Stimulated activated CD4-positive, alpha-beta T cell treated with anti-CD3 and anti-CD28 coated beads, TNF-alpha, amount 100 ng/mL, for 48 hours (primary cell): ENCODE data around the gene PRMT7.

Experiments used
- DNase-seq, 3 donors: peaks; one replicate each; pipeline ENCODE4 v3.0.0-alpha.2; 2020; ENCODE audit warnings: low read depth in 3 of 3

The PRMT7 gene

DNA sequence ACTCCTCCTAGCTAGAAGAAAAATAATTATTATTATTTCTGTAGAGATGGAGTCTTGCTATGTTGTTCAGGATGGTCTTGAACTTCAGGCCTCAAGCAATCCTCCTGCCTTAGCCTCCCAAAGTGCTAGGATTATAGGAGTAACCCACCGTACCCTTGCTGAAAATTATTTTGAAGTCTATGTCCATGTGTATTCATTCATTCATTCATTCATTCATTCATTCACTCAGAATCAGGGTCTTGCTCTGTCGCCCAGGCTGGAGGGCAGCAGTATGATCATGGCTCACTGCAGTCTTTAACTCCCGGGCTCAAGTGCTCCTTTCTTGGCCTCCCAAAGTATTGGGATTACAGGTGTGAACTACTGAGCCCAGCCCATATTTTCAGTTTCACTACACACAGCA, 4.2 kb upstream of the PRMT7 start:
- no peak for DNase-seq

DNA sequence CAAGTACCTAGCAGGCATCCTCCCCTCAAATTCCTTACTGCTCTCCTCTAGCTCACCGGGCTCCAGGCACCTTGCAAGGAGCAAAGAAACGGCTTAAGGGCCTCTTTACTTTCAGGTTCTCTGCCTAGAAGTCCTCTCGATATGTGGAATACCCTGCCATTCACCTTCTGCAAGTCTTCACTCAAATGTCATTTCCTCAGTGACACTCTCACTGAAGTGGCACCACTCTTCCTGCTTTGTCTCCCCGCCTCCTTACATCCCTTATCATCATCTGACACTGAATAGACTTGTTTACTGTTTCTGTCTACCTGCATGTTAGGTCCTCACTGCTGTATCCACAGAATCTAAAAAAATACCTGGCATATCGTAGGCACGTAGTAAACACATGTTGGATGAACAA, 1.0 kb upstream of the PRMT7 start:
- no peak for DNase-seq

DNA sequence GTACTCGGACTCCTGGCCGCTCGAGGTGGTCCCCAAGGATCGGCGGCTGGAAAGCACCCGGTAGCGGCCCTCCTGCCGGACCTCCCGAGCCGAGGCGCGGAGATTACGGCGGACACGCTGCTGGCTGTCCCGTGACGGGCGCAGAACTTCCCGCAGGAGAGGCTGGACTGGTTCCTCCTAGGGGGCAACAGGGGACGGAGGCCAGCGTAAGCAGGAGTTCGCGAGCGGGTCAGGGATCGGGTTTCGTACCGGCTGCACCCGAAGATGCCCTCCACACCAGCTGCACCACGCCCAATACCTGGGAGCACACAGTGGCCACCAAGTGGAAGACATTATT, 414 bp upstream of the PRMT7 start:
- DNase-seq = no peak

DNA sequence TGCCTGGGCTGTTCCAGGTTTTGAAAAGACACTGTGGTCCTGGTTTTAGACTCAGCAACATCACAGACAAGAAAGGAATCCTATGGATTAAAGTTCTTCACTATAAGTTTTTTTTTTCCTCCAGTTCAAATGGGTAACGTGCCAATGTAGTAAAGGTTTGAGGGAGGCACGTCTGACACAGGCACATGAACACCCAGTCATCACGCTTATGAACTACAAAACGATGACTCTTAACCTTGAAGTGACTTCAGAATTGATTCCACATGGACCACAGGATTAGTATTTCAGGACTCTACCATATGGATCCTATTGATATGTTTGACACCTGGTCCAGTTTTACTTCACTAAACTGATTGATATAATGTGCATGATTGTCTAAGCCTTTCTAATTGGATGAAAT, 2.3 kb downstream of the PRMT7 start:
- DNase-seq = no peak

DNA sequence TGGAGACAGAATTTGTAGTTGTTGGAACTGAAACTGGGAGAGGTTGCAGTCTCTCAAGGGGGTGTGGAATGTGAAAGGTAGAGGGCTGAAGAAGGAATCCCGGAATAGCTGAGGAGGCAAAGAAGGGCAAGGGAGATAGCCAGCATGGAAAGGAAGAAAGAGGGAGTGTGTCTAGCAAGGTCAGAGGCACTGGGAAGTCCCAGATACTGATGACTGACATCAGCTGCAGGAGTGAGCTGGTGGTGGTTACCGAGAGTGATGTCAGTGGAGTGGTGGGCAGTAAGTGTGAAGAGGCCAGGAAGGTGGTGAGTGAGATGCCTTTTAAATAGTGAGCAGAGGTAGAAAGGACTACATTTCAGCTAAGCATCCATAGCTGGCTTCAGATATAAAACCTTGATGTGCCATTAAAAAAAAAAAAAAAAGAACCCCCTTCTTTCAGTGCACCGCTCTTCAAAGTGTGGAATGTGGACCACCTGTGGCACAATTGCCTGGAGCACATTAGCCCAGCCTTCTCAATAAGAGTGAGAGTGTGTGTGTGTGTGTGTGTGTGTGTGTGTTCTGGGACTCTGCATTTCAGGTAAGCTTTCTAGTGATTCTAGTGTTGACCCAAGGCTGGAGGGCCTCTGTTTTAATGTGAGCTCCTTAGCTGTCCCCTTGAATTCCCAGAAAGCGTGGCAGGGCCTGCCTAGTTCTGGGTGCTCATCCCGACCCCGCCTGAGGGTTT, 8.5 kb downstream of the PRMT7 start:
- peak; percentile 19 to 49 (median 37) for DNase-seq

DNA sequence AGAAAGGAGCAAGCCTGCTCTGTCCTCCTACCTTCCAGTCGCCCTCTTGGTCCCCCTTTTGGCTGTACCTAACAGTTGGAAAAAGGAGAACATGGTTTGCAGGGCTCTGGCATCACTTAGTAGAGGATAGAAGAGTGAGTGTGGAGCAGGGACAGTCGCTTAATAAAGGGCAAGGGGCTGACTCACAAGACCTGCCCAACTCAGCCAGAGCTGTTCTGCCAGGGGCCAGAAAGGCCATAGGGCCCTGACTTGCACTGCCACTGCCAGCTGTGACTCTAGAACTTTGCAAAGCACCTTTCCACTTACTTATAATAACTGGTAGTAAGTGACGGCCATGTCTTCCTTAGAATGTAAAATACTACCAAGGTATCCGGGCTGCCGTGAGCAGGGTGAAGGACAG, 13.5 kb downstream of the PRMT7 start:
- DNase-seq = no peak

DNA sequence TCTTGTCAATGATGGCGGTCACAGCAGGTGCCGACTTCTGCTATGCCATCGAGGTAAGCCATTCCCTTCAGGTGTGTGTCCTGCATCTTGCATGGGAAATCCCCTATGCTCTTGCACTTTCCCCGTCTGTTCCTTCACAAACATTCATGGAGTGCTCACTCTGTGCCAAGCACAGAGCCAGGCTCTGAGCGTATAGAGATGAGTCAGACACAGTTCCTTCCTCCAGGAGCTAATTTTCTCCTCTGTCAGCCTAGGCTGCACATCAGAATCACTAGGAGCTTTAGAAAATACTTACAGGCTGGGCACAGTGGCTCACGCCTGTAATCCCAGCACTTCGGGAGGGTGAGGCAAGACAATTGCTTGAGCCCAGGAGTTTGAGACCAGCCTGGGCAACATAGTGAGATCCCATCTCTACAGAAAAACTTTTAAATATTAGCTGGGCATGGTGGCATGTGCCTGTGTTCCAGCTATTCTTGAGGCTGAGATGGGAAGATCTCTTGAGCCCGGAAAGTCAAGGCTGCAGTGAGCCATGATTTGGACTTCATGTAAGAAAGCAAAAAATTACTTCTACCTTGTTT, 14.1 kb downstream of the PRMT7 start:
- DNase-seq = no peak

DNA sequence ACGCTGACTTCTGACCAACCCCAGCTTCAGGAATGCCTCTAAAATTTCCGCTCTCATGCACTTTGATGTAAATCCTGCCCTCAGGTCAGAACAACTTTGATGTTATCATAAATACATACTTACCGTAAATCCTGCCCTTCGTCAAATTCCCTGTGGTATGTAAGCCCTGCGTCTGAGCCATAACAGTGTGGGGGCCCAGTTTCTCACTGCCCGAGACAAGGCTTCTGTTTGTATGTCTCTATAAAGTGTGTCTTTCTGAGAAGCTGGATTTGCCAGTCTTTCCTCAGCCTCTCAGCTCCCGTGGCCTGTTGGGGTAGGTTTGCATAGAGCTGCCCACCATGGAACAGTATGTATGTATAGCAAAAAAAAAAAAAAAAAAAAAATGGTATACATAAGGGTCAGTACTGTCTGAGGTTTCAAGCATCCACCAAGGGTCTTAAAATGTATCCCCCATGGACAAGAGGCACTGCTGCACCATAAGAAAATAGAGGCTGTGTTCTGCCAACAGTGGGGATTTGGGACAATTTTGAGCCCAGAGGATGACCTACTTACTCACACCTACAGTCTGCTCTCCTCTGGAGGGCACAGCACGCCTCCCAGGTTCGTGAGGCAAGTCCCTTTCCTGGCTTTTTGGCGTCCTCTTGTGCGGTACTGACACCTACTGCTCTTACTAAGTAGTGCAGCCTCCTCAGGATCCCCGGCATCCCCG, 17.5 kb downstream of the PRMT7 start:
- DNase-seq = peak; percentile 61 to 72 (median 66)

DNA sequence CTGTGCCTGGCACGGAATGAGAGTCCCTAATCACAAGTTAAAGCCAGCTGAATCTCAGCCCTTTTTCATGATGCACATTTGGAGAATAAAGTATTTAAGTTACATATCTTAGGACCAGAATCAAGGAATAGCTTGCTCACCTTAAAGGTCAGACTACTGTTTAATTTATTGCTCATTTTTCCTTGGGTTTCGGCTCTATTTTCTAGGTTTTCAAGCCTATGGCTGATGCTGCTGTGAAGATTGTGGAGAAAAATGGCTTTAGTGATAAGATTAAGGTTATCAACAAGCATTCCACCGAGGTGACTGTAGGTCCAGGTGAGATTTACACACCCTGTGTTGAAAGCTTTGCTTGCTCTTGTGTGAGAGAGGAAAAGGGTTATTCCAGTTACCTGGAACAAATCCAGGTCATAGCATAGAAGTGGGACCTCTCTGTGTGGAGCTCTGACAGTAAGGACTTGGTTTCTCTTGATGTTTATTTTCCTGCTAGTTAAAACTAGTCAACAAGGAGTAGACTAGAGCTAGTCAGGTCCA, 18.1 kb downstream of the PRMT7 start:
- no peak for DNase-seq

DNA sequence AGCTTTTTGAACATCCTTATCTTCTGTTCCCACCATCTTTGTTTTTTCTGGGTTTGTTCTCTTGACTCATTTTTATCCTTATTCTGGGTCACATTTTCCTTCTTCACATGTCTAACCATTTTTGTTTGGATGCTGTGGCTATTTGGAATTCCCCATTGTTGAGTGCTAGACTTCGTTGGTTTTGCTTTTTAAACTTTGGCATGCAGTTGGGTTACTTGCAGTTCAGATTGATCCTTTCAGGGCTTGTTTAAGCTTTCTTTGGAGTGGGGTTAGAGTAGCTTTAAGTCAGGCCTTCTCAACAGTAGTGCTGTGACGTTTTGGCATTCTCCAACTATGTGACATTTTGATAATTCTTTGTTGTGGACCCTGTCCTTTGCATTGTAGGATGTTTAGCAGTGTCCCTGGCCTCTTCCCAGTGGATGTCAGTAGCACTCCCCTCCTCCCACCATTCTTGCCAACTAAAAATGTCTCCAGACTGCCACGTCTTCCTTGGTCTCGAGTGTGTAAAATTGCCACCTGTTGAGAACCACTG, 21.1 kb downstream of the PRMT7 start:
- DNase-seq = no peak

DNA sequence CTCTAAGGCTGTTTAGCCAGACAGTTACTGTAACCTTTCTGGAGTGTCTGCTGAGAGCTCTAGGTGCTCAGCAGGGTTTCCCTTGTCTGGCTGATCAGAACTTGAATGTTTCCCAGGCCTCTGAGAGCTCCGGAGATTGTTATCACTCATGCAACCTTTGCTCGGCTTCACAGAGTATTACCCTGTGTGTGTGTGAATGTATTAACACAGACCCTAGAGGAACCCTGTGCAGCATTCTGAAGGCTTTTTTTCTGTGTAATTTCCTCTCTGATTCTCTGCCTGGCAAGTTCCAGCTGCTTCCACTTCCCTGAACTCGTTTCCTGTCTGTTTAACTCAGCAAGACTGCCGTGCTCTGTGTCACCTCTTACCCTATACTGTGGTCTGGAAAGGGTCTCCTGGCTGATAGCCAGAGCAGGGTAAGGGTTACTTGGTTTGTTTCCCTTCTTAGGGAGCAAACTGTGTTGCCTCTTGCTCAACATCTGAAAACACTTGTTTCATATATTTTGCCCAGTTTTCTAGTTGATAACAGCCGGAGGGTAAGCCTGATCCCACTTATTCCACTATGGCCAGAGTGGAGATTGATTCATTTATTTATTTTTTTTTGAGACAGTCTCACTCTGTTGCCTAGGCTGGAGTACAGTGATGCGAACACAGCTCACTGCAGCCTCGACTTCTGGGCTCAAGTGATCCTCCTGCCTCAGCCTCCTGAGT, 21.7 kb downstream of the PRMT7 start:
- no peak for DNase-seq

DNA sequence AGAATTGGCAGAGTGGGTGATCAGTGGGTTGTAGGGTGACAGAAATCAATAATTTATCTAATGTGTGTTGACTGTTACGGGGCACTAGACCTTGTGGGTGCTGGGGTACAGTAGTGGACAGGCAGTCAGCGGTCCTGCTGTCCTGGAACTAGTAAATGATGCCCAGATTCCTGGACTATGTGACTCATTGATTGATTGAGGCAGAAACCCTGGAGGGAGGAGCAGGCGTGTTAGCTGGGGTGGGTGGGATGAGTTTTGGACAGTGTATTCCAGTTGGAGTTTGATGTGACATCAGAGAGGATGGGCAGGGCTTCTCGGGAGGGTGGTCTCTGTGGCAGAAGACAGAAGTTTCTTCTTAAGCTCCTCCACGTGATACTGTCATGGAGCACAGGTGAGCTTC, 24.4 kb downstream of the PRMT7 start:
- DNase-seq = no peak

DNA sequence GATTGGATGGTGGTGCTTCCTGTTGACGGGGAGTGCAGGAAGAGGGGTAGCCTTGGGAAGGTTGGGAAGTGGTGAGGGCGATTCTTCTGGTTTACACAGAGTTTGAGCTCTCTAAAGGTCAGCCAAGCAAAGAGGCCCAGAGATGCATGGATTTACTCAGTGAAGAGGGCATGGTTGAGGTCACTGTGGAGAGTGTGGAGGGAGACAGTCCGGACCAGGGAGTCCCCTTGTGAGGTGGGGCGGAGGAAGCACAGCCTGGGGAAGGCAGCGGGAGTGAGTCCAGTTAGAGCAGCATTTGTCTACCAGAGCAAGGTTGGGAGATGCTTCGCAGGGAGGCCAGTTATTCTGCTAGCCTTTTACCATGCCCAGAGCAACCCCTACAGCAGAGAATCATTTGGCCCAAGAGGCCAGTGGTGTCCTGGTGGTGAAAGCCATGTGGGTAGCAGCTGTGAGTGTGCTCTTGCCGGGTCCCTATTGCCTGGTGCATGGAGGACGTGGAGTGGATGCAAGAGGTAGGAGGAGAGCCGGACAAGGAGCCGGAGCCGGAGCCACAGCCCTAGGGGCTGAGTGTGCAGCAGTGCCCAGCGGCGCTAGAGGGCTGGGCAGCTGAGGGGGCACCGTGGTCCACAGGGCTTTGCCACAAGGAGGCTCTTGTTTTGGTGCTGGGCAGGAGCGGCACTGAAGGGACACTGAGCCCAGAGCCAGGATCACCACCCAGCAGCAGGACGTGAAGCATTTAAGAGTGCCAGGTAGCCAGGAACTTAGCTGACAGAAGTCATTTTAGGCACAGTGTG, 27.7 kb downstream of the PRMT7 start:
- DNase-seq = no peak

DNA sequence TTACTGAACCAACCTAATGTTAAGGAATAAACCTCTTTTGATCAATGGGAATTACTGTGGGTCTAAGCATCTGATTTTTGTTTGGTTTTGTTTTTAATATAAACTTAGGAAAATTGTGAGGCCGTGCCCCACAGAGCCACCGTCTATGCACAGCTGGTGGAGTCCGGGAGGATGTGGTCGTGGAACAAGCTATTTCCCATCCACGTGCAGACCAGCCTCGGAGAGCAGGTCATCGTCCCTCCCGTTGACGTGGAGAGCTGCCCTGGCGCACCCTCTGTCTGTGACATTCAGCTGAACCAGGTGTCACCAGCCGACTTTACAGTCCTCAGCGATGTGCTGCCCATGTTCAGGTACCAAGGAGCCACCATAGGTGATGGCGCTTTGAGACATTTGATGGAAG, 28.4 kb downstream of the PRMT7 start:
- DNase-seq = no peak

DNA sequence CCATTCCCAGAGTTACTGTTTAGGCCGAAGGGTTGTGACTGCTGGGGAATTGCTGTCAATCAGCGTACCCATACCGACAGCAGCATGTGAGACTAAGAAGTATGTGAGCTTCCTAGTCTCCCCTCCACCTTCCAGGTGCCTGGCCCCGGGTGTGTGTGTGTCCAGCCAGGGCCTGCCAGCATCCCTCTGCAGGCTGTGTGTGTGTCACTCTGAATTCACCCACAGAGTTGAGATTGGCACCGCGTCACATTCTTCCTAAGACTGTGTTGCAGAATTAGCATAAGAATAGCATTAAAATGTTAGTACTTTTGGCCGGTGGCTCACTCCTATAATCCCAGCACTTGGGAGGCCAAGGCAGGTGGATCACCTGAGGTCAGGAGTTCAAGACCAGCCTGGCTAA, 31.8 kb downstream of the PRMT7 start:
- DNase-seq = no peak

DNA sequence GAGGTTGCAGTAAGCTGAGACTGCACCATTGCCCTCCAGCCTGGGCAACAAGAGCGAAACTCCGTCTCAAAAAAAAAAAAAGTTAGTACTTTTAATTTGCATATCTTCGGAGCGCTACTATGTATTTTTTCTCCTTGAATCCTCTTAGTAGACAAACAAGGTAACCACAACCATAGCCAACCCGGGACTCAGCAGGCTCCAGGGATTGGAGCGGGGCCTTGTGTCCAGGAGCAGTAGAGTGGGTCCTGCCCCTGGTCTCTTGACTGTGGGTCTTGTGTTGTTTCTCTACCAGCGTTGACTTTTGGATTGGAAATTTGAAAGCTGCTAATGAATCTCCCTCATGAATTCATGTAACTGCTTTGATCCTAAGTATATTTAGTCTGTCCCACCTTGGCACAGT, 32.3 kb downstream of the PRMT7 start:
- DNase-seq = no peak

DNA sequence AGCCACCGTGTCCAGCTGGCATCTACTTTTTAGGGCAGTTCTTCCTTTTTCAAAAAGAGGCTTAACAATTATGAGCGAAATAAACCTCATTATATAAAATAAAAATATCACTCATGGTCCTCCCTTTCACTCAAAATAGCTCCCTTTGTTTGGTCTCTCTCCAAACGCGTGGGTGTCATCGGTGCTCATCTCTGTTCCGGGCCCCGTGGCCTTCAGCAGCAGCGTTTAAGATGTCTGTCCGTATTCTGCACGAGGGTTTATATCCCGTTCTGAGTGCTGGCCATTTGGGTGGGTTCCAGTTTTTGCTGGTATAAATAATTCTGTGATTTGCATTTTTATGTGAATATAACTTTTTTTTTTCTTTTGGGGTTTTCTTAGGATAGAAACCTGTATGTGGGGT, 33.4 kb downstream of the PRMT7 start:
- DNase-seq = no peak

DNA sequence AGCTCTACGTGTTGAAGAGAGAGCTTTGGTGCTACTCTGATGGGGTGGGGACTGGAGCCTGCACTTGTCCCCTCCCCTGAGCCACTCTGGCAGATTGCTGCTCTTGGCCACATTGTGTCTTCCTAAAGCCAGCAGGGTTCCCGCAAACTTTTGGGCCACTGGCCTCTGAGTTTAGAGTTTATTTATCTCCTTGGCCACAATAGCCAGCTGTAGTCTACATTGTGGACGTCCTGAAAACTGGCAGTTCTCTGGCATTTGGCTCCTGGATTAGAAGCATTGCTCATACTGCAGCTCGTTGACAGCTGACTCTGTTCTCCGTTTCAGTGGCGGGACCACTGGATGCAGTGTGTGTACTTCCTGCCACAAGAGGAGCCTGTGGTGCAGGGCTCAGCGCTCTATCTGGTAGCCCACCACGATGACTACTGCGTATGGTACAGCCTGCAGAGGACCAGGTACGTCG, 34.6 kb downstream of the PRMT7 start:
- no peak for DNase-seq

DNA sequence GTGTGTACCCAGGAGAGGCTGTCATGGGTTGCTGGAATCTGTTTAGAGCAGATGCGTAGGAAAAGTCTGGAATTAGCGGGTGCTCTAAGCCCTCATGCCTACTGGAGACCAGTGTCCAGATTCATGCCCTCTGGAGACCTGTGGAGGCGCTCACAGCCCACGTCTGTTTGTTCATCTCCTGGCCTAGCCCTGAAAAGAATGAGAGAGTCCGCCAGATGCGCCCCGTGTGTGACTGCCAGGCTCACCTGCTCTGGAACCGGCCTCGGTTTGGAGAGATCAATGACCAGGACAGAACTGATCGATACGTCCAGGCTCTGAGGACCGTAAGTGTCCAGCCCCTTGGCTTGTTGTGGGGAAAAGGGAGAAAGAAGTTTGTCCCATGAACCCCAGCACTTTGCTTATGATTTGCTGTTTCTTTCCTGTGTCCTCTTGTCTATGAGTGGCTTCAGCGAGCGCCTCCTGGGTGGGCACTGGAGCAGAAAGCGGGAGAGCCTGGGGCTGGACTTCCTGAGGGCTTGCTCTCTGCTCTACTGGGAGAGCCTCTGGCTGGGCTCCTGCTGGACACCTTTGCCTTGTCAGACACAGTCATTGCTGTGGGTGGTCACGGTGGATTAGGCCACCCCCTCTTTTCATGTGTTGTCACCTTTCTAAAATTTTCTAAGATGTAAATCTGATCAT, 35.3 kb downstream of the PRMT7 start:
- no peak for DNase-seq

DNA sequence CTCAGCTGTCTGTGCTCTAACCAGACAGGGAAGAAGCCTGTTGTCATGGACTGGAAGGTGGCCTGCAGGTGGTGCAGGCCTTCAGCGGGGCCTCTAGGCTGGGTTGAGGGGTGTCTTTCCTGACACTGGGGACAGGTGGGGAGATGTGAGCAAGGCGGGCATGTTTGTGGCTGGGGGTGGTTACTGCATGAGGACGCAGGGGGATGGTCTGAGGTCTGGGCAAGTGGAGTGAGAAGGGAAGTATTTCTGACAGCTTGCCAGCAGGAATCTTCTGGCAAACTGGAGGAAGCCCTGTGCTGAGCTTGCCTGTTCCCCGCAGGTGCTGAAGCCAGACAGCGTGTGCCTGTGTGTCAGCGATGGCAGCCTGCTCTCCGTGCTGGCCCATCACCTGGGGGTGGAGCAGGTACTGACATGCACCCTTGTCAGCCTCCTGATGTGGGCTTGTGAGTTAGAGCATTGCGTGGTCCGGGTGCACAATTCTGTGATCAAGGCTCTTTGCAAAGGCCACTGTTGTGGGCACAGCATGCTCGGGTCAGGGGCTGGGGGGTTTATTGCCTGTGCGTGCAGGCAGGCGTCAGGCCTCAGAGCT, 36.2 kb downstream of the PRMT7 start:
- no peak for DNase-seq
